ENCODE data around the gene QDPR.

QDPR gene

GRCh38 chr4:17480955-17481354, 30.9 kb downstream of the QDPR start:
- no peak for DNase-seq (ENCODE audit: low read depth)
- TF ChIP-seq CTCF (IDR thresholded peaks at IDR 0.05; ENCODE audit: insufficient read depth, low read depth, low read length, missing control alignments) = no peak
- no peak overlapping the region for H3K4me3 ChIP-seq (ENCODE audit: low read length)

DNA sequence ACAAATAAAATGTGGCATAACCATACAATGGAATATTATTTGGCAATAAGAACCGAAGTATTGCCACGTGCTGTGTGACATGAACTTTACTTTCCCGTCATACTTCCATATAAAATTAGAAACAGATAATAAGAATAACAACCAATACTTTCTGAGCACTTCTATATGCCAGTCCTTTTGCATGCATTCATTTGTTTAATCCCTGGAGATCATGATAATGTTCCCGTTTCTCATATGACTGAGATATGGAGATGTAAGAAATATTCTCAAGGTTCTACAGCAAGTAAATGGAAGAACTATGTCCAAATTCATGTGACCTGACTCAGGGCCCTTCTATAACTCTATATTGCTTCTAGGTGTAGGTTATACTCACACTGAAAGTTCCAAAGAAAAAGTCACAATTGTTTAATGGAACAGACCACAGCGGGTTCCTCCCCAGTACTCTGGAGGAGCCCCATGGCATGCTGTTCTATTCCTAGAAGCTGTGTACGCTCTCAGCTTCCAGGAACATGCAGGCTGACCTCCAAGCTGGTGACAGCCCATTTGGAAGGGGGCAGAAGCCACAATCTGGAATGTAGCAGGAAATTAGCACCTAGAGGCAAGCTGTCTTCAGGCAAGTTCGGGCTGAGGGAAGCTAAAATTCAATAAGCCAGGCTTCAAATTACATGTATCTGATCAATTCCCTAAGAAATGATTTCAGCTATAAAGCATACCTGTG, 31.5 kb downstream of the QDPR start:
- no peak overlapping the region for H3K4me3 ChIP-seq (ENCODE audit: low read length)
- no peak for TF ChIP-seq CTCF (IDR thresholded peaks at IDR 0.05; ENCODE audit: insufficient read depth, low read depth, low read length, missing control alignments)
- no peak for DNase-seq (ENCODE audit: low read depth)

GRCh38 chr4:17477774-17478472, 34.0 kb downstream of the QDPR start:
- no peak for TF ChIP-seq CTCF (IDR thresholded peaks at IDR 0.05; ENCODE audit: insufficient read depth, low read depth, low read length, missing control alignments)
- H3K4me3 ChIP-seq (ENCODE audit: low read length) = no peak overlapping the region
- DNase-seq (ENCODE audit: low read depth) = no peak

DNA sequence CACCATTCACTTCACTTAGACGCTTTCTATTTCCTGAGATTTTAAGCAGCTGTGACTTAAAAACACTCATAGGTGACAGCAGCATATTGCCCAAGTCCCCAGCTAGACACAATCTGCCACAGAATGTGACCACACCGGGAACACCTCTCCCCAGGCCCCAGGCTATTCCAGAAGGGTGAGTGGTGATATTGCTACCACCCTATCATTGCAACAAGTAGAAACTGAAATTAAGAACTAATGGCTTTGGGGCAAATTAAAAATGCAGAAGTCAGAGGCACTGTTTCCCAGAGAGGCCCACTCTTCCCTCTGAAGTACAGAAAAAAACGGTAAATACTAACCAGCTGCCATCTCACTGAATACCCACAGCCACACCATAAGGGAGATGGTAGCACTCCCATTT, 35.0 kb downstream of the QDPR start:
- DNase-seq (ENCODE audit: low read depth) = no peak
- H3K4me3 ChIP-seq (ENCODE audit: low read length) = no peak overlapping the region
- TF ChIP-seq CTCF (IDR thresholded peaks at IDR 0.05; ENCODE audit: insufficient read depth, low read depth, low read length, missing control alignments) = no peak

GRCh38 chr4:17475481-17475880, 36.4 kb downstream of the QDPR start:
- TF ChIP-seq CTCF (IDR thresholded peaks at IDR 0.05; ENCODE audit: insufficient read depth, low read depth, low read length, missing control alignments) = no peak
- H3K4me3 ChIP-seq (ENCODE audit: low read length) = no peak overlapping the region
- peak; percentile 50 for DNase-seq (ENCODE audit: low read depth)

DNA sequence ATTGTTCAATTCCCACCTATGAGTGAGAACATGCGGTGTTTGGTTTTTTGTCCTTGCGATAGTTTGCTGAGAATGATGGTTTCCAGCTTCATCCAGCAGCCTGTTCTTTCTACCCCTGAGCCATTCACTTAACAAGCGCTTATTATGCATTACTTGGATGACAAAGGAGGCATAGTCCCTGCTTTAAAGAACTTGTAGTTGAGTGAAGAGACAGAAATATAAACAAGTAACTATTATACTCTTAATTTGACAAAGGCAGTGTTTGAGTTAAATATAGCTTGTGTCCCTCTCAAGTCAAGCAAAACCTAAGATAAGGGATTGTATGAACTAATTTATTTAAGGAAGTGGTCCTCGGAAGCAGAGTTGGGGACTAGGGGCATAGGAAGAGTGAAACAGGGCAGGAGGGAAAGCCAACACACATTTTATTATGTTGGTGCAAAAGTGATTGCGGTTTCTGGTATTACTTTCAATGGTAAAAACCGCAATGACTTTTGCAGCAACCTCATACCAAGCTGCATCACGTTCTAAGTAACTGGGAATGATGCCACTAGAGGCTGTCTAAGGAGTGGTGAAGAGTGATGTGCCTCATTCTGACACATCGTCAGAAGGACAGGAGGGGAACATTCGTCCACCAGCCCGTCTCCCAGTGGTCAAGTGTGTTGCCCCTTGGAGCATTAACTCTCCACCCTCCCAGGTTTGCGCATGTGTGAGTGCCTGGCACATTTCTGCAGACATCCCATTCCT, 41.8 kb downstream of the QDPR start:
- no peak overlapping the region for H3K4me3 ChIP-seq (ENCODE audit: low read length)
- DNase-seq (ENCODE audit: low read depth) = no peak
- no peak for TF ChIP-seq CTCF (IDR thresholded peaks at IDR 0.05; ENCODE audit: insufficient read depth, low read depth, low read length, missing control alignments)

Data from epithelial cell of esophagus (primary cell).